NCI-H2081 treated with DMSO at 0.1 percent for 48 hours (cell line): Measurements from ENCODE around the gene RECQL5.
"Not testable (repeated sequence)": the region's sequence is repeated elsewhere in the genome, so short reads cannot be mapped to it uniquely, and the experiment has no call there.

Experiments
- DNase-seq: peaks from one replicate; lab custom pipeline; 2025; lab: John Stamatoyannopoulos, UW

RECQL5 gene

GRCh38 chr17:75592348-75593020 lies 74.5 kb downstream of the RECQL5 start:
- no peak for DNase-seq

GRCh38 chr17:75591722-75592302 lies 75.1 kb downstream of the RECQL5 start:
- no peak for DNase-seq

- DNase-seq: no peak
Observed at GRCh38 chr17:75590849-75591721, 75.9 kb downstream of the RECQL5 start.

GRCh38 chr17:75590314-75590761 lies 76.6 kb downstream of the RECQL5 start:
- DNase-seq: no peak

DNA sequence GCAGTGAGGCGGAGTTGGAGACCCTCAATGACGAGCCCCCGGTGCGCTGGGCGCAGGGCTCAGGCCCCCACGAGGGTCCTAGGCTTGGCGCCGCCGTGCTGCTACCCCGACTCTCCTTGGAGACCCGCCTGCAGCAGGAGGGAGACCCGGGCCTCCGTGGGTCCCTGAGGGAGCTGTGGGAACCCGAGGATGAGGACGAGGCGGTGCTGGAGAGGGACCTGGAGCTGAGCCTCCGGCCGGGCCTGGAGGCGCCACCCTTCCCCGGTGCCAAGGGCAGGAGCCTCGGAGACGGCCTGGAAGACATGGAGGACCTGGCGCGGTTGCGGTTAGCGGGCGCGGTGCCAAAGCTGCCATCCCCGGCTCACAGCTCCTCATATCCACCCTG lies 77.0 kb downstream of the RECQL5 start:
- no peak for DNase-seq

DNA sequence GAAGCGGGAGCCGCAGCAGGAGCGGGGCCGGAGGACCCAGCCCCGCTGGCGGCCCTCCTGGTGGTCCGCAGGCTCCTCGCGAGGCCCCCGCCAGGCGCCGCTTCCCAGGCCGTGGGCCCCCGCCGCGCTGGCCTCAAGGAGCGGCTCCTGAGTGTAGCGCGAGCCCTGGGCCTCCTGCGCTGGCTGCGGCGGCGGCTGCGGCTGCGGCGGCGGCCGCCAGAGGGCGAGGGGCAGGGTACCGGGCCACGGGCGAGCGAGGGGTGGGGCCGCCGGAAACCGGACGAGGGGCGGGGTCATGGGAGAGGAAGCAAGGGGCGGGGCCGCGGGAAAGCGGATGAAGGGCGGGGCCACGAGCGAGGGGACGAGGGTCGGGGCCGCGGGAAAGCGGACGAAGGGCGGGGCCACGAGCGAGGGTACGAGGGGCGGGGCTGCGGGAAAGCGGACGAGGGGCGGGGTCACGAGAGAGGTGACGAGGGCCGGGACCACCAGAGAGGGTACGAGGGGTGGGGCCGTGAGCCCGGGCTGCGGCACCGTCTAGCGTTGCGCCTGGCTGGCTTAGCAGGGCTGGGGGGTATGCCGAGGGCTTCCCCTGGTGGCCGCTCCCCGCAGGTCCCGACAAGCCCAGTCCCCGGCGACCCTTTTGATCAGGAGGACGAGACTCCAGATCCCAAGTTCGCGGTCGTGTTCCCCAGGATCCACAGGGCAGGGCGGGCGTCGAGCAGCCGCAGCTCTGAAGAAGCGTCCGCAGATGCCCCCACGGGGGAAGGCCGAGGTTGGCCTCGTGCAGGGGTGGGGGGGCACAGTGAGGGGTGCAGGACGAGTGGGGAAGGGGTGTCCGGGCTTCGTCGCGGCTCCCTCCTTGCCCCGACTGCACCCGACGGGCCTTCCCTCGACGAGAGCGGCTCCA lies 77.7 kb downstream of the RECQL5 start:
- peak; percentile 35 for DNase-seq

DNA sequence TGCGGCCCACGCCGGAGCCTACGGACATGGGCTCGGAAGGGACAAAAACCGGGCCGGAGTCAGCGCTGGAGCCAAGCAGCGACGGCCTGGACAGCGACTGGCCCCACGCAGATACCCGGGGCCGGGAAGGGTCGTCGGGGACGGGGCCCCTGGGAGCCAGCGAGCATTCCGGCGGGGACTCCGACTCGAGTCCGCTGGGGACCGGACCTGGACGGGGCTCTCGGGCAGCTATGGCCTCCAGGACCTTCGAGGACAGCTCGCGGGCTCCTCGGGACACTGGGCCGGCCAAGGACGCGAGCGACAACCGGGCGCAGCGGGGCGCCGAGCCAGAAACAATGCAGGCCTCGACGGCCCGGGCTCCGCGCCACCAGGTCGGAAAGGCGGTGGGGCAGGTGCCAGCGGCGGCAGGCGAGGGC lies 78.3 kb downstream of the RECQL5 start:
- DNase-seq: no peak

DNA sequence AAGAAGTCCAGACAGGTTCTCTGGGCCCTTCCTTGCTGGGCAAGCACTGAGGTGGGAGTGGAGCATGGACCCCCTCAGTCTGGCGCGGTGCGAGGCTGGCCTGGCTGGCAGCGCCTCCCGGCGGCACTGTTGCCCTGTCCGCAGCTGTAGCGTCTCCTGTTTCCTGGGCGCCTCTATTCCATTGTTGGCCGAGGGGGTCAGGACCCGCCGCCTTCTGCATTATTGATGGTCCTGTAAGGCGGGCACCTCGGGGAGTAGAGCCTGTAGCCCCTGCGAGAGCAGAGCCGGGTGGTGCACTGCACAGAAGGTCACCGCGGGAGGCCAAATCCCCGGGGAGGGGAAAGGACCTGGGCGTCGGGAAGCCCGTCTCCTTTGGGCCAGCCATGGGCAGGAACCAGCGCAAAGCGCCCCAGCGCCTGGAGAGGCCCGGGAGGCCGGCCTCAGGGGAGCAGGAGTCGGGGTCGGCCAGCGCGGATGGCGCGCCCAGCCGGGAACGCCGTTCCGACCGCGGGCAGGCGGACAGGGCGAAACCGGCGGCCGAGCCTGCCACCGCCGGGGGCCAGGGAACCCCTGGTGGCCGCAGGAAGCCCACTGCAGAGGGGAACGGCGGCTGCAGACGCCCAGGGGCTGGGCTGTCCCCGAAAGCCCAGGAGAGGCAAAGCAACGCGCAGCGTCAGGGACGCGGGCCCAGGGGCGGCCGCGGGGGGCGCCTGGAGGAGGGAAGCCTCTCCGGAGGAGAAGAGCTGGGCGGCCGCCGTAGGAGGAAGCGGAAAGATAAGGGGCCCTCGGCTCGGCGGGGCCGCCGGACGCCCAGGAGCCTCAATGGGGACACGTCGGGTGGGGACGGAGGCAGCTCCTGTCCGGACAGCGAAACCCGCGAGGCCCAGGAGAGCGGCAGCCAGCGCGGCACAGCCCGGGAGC lies 79.0 kb downstream of the RECQL5 start, which contains the start of gene MYO15B:
Gene MYO15B (plus strand): TSS at position 126 of the 921 bp plus-strand sequence. CDS start 258 bp downstream, at position 384.
- no peak for DNase-seq

GRCh38 chr17:75584849-75585175 lies 82.1 kb downstream of the RECQL5 start:
- DNase-seq: no peak

- not testable (repeated sequence) for DNase-seq
Observed at GRCh38 chr17:75583197-75583596, 83.8 kb downstream of the RECQL5 start.

GRCh38 chr17:75581121-75581725 lies 85.7 kb downstream of the RECQL5 start:
- not testable (repeated sequence) for DNase-seq
